Peyer's patch (tissue), 4 donors: ENCODE data around the gene CACNA1H.

Source experiments
- CTCF ChIP-seq, 6 experiments: fragments of 450-650 bp in 4 of 6; fragments of 200-600 bp in 2 of 6; sonication (generic) in 1 of 6; IDR thresholded peaks; one replicate each; pipeline ENCODE4 v1.5.1; 2017 to 2019; ENCODE audit warnings: antibody characterized with exemption in 6 of 6, mild to moderate bottlenecking in 3 of 6, moderate library complexity in 1 of 6
- POLR2A ChIP-seq, 2 donors: fragments of 450-650 bp; IDR thresholded peaks; one replicate each; pipeline ENCODE4 v1.5.1; 2017; ENCODE audit warnings: antibody characterized with exemption in 2 of 2, mild to moderate bottlenecking in 2 of 2, moderate library complexity in 2 of 2

GRCh38 chr16:1171001-1171400 is 18.1 kb downstream of the CACNA1H start:
- no peak for TF ChIP-seq CTCF (IDR thresholded peaks at IDR 0.05)
- no peak for TF ChIP-seq POLR2A (IDR thresholded peaks at IDR 0.05)
